D721Med (cell line): ENCODE data around the gene FH.

Source experiments
- DNase-seq: peaks from one replicate; pipeline ENCODE4 v3.0.0; 2011; ENCODE audit warnings: low spot score; ENCODE audit not compliant: insufficient read length
- FAIRE-seq: peaks from 2 replicates; lab custom pipeline; 2011; peaks lifted over from hg19 to GRCh38; lab: Jason Lieb, UNC
- CTCF ChIP-seq: IDR thresholded peaks from 2 replicates; pipeline ENCODE4 v1.5.1; 2012; ENCODE audit warnings: mild to moderate bottlenecking, control low read depth; ENCODE audit not compliant: insufficient read depth; ENCODE audit errors: missing control alignments

Gene FH

GRCh38 chr1:241521718-241522117 lies 2.2 kb upstream of the FH start:
- DNase-seq: no peak
- TF ChIP-seq CTCF: no peak
- no peak for FAIRE-seq

DNA sequence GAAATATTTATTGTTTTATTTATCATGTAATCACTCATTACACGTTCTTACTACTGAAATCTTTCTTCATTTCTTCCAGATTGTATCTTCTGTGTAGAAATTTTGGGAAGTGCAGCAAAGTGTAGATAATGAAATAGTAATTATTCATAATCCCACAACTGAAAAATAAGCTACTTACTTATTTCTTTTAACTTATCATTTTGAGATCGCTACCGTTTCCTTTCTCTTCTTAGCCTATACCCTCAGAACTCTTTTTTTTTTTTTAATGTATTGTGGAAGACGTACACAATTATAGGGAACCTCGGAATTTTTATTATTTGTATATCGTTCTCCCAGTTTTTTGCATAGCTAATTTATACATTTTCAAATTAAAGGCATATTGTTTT lies 518 bp upstream of the FH start:
- FAIRE-seq: no peak
- DNase-seq: no peak
- TF ChIP-seq CTCF: no peak

- FAIRE-seq (peak; percentile 69), DNase-seq (no peak)
- TF ChIP-seq CTCF: no peak
Measured at GRCh38 chr1:241518476-241519307, 863 bp downstream of the FH start.

DNA sequence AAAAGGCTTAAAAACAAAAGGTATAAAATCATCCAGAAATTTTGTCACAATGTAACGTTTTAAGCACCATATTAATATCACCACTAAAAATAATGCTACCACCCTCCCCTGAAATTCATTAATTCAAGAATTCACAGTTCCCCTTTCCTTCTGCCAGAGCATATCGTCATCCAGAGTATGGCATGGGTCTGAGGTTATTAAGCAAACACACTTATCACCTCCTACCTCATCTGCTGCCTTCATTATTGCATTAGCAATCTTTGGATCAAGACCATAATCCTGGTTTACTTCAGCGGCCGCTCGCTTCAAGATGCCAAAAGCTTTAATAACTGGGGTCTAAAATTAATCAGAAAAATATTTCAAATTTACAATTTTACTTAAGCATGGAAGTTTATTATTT lies 6.2 kb downstream of the FH start:
- DNase-seq (peak; percentile 40), FAIRE-seq (peak; percentile 99)
- no peak for TF ChIP-seq CTCF

DNA sequence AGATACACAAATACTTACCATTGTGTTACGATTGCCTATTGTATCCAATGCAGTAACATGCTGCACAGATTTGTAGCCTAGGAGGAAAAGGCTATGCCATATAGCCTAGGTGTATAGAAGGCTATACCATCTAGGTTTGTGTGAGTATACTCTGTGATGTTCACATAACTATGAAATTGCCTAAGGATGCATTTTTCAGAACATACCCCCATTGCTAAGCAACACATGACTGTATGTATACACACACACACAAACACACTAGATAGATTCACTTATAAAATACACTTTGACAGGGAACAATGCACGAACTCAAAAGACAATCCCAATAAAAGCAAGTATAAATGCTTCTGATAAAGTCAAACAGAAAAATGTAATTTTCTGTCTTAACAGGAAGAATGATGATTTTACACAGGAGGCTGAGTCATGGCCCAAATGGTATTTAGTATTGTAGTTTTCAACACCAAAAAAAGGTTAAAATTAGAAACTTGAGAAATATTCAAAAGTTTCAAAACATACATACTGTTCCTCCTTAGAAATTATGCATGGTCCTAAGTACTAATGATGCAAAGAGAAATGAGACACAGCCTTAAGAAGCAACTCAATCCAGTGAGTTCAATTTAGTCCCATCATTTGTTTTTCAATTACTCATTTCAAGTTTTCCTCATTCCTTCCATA lies 12.2 kb downstream of the FH start:
- no peak for TF ChIP-seq CTCF
- DNase-seq: no peak
- FAIRE-seq: peak; percentile 51

GRCh38 chr1:241503444-241503843 lies 16.1 kb downstream of the FH start:
- DNase-seq (no peak), FAIRE-seq (no peak)
- TF ChIP-seq CTCF: no peak

- peak; percentile 83 for FAIRE-seq
- DNase-seq: no peak
- peak; percentile 68 for TF ChIP-seq CTCF
Measured at GRCh38 chr1:241499910-241500309, 19.6 kb downstream of the FH start.
